Activated B cell treated with CpG ODN at 0.5 μM for 24 hours (primary cell): ENCODE data around the gene DAAM1. TPM values are rescaled to one million over a fixed set of nuclear protein-coding genes. Genes with fewer than 3 reads are reported as not detected.

Experiments used
- ATAC-seq: fragments of 200-7000 bp; cut with Tn5 transposase; one replicate; pipeline ENCODE4 v1.10.0; 2021; ENCODE audit warnings: low read depth, mild to moderate bottlenecking, moderate library complexity
- CTCF ChIA-PET: fragments of 350-600 bp; sonication (Branson Sonifier 250); formaldehyde crosslinking; loops from one replicate; lab custom pipeline; 2021; ENCODE audit warnings: antibody characterized with exemption; lab: Charles Lee
- POLR2A ChIA-PET: fragments of 350-600 bp; sonication (Branson Sonifier 250); formaldehyde crosslinking; loops from one replicate; lab custom pipeline; 2021; ENCODE audit warnings: antibody characterized with exemption; lab: Charles Lee
- DNase-seq: peaks from one replicate; pipeline ENCODE4 v3.0.0; 2022
- H3K27ac Mint-ChIP-seq: one replicate; pipeline ENCODE4 v1.8.0; 2020; ENCODE audit warnings: mixed read lengths
- H3K27me3 Mint-ChIP-seq: one replicate; pipeline ENCODE4 v1.8.0; 2021; ENCODE audit warnings: mixed read lengths
- H3K36me3 Mint-ChIP-seq: one replicate; pipeline ENCODE4 v1.8.0; 2021; ENCODE audit warnings: low read depth, mixed read lengths
- H3K4me1 Mint-ChIP-seq: one replicate; pipeline ENCODE4 v1.8.0; 2021; ENCODE audit warnings: mixed read lengths
- H3K4me3 Mint-ChIP-seq: one replicate; pipeline ENCODE4 v1.8.0; 2020; ENCODE audit warnings: mild to moderate bottlenecking, mixed read lengths
- H3K9me3 Mint-ChIP-seq: one replicate; pipeline ENCODE4 v1.8.0; 2020; ENCODE audit warnings: mixed read lengths
- CTCF ChIP-seq: fragments of 200-600 bp; IDR thresholded peaks from one replicate; pipeline ENCODE4 v1.8.0; 2022; ENCODE audit warnings: antibody characterized with exemption, mild to moderate bottlenecking
- intact Hi-C: fragments of 100-400 bp; cut with micrococcal nuclease; formaldehyde crosslinking; loops from one replicate; pipeline ENCODE4 v1.15.1; 2024
- total RNA-seq: library from RNA; stranded (reverse); gene quantifications from 2 replicates; pipeline ENCODE4 v1.2.3, GENCODE V29; 2022

Gene DAAM1
- total RNA-seq, 1 donor from 2014 or later = 38.7 TPM

DNA sequence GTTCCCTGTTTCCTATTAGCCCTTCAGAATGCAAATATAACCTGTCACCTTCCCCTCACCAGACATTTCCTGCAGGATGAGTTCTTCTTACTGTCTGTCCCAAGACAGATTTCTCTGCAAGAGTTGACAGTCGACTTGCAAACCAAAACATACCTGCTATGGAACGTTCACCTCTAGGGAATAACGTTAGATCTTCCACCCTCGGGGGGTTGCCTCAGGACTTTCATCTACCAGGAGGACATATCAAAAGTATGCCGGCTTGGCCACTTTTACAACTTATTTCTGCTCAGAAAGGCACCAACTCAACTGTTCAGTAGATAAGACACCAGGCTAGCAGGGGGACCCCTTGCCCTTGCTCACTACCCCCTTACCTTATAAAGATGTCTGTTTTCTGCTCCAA lies 92.5 kb downstream of the DAAM1 start:
- H3K36me3 Mint-ChIP-seq = peaks cover 27% of the 10 kb centered on the region
- H3K9me3 Mint-ChIP-seq = peaks cover 13% of the 10 kb centered on the region

GRCh38 chr14:59281609-59282377 lies 93.3 kb downstream of the DAAM1 start:
- ChIA-PET POLR2A (no interaction called here), CTCF (no interaction called here)
- no peak for DNase-seq
- no peak for ATAC-seq
- H3K27me3 Mint-ChIP-seq = no peaks in the 10 kb centered on the region
- H3K4me1 Mint-ChIP-seq = no peaks in the 10 kb centered on the region
- TF ChIP-seq CTCF = no peak
- H3K27ac Mint-ChIP-seq = no peak overlapping the region
- peaks cover 13% of the 10 kb centered on the region for H3K9me3 Mint-ChIP-seq
- peaks cover 27% of the 10 kb centered on the region for H3K36me3 Mint-ChIP-seq
- intact Hi-C loops = no loop called here
- H3K4me3 Mint-ChIP-seq = no peak overlapping the region

More for the DNA sequence above, 92.5 kb downstream of the DAAM1 start:
- no peak for TF ChIP-seq CTCF
- no peak overlapping the region for H3K27ac Mint-ChIP-seq
- ATAC-seq (no peak), DNase-seq (no peak)
- intact Hi-C loops = no loop called here
- POLR2A ChIA-PET = no interaction called here
- CTCF ChIA-PET = no interaction called here
- peaks cover 7% of the 10 kb centered on the region for H3K4me1 Mint-ChIP-seq
- H3K27me3 Mint-ChIP-seq = no peaks in the 10 kb centered on the region
- no peak overlapping the region for H3K4me3 Mint-ChIP-seq

DNA sequence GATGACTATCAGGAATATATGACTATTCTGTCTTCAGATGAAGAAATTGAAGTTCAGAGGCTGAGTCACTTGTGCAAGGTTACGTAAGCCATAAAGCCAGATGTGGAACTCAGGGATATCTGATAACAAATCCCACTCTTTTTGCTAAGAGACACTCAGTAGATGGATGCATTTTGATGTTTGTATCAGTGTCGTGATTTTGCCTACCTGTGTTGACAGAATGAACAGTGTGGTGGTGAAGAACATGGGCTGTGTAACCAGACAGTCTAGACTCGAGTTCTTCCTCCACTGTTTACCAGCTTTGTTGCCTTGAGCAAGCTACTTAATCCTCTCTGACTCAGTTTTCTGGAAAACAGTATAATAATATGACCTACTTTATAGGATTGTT lies 93.9 kb downstream of the DAAM1 start:
- no peaks in the 10 kb centered on the region for H3K27me3 Mint-ChIP-seq
- no peak overlapping the region for H3K4me3 Mint-ChIP-seq
- H3K4me1 Mint-ChIP-seq = no peaks in the 10 kb centered on the region
- peaks cover 27% of the 10 kb centered on the region for H3K36me3 Mint-ChIP-seq
- ATAC-seq (no peak), DNase-seq (no peak)
- intact Hi-C loops = no loop called here
- CTCF ChIA-PET = no interaction called here
- no peak for TF ChIP-seq CTCF
- peaks cover 13% of the 10 kb centered on the region for H3K9me3 Mint-ChIP-seq
- no peak overlapping the region for H3K27ac Mint-ChIP-seq
- POLR2A ChIA-PET = no interaction called here

GRCh38 chr14:59283361-59283760 lies 94.9 kb downstream of the DAAM1 start:
- intact Hi-C loops = no loop called here
- TF ChIP-seq CTCF = no peak
- H3K4me1 Mint-ChIP-seq = no peaks in the 10 kb centered on the region
- H3K27ac Mint-ChIP-seq = no peak overlapping the region
- ChIA-PET CTCF (no interaction called here), POLR2A (no interaction called here)
- peaks cover 20% of the 10 kb centered on the region for H3K9me3 Mint-ChIP-seq
- DNase-seq = no peak
- no peak overlapping the region for H3K4me3 Mint-ChIP-seq
- H3K36me3 Mint-ChIP-seq = peaks cover 28% of the 10 kb centered on the region
- ATAC-seq = no peak
- H3K27me3 Mint-ChIP-seq = no peaks in the 10 kb centered on the region

DNA sequence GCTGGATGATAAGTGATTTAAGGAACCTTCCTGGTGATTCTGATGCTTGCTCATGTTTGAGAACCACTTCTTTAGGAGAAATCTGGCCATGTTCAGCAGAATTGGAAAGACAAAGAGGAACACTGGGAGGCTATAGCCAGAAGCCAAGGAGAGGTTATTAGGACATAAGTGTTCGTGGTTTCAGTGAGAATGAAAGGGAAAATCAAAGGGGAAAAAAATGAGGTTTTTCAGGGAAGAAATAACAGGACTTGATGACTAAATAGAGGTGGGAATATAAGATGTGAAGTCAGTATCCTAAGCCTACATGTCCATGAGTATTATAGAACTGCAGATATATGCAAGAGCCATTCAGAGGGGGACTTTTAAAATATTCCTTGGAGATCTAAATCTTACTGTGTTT lies 95.6 kb downstream of the DAAM1 start:
- Mint-ChIP-seq H3K9me3 (peaks cover 20% of the 10 kb centered on the region), H3K4me1 (peaks cover 1% of the 10 kb centered on the region), H3K4me3 (no peak overlapping the region), H3K36me3 (peaks cover 31% of the 10 kb centered on the region), H3K27me3 (no peaks in the 10 kb centered on the region), H3K27ac (no peak overlapping the region)
- TF ChIP-seq CTCF = no peak
- DNase-seq (no peak), ATAC-seq (no peak)
- POLR2A ChIA-PET = no interaction called here
- CTCF ChIA-PET = no interaction called here
- intact Hi-C loops = no loop called here
